NK-92 (cell line): ENCODE results near the gene KANSL1.

Experiments
- DNase-seq: peaks from one replicate; lab custom pipeline; 2025; ENCODE audit not compliant: unreplicated experiment; lab: John Stamatoyannopoulos, UW

The KANSL1 gene

GRCh38 chr17:46044286-46044928 lies 148.8 kb downstream of the KANSL1 start:
- no peak for DNase-seq

DNA sequence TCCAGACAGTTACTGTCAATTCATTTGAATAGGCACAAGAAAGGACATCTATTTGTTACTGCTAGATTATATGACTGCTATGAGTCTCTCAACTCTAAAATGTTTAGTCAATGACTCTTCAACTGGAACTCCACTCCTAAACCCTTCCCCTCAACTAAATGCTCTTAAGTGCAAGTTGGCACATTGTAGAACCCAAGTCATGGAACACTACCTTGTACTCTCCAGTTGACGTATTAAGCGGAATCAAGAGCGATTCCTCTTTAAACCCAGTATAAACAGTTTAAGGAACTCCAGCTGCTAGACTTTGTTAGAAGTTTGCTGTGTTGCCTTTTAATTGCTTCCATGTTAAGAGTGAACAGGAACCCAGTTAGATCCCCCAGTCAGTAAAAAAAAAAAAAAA lies 149.6 kb downstream of the KANSL1 start:
- DNase-seq = no peak

DNA sequence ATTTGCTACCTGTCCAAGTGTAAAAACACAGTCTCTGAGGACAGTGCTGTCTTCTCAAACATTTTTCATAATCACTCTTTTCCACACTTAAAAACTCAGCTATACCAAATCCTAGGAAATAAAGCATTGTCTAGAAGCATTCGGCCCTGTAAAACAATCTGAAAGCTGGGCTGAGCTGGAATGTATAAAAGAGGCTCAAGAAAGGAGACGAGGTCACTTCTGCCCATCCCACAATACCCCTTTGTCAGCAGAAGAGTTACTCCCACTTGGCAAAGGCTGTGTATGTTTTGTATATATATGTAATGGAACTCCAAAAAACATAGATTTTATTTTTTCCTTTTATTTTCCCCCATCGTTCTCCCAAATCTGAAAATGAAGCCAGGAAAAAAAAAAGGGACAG lies 150.3 kb downstream of the KANSL1 start:
- DNase-seq = no peak

GRCh38 chr17:46042246-46042645 lies 151.0 kb downstream of the KANSL1 start:
- no peak for DNase-seq

DNA sequence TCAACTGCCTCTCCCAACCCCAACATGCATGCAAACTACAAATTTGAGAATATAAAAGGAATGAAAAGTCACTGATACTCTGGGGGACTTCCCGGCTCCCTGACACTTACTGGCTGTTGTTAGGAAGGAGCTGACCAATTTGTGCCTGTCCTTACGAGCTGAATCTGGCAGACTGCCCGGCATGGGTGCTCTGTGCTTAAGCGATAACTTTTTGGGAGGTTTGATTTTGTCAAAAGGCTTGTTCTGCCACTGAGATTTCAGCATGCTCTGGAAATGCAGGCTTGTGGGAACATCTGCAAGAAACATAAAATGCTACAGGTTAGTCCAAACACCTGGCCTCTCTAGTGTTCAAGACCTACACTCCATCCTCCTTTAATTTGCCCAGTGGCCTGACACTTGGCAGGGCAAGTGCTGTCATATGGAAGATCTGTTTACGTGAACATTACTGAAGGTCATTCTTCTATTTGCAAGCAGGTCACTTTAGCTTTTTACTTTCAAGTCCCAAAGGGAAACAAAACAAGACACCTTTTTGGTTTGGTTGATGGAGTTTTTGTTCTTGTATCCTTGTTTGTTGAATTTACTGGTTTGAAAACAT lies 153.5 kb downstream of the KANSL1 start:
- no peak for DNase-seq

DNA sequence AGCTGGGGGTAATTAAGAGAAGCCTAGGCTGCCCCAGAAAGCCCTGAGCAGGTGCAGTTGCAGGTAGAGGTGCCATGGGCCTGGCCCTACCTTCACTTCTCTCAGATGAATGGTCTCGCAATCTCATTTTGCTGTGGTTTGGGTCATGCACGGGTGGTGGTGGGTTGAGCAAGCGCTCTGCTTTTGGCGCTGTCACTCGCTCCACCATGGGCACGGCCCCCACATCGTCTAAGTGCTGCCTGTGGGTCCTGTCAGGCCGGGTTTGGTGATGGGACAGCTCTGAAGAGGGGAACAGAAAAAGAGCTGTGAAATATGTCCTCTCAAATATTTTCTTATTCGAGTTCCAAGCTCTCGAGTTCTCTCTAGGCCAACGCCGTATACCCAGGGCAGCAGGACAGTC lies 154.3 kb downstream of the KANSL1 start:
- DNase-seq = no peak

GRCh38 chr17:46038414-46038813 lies 154.8 kb downstream of the KANSL1 start:
- no peak for DNase-seq

- DNase-seq = no peak
Measured at GRCh38 chr17:46037722-46038255, 155.4 kb downstream of the KANSL1 start.

- no peak for DNase-seq
Measured at GRCh38 chr17:46036491-46036890, 156.7 kb downstream of the KANSL1 start.

DNA sequence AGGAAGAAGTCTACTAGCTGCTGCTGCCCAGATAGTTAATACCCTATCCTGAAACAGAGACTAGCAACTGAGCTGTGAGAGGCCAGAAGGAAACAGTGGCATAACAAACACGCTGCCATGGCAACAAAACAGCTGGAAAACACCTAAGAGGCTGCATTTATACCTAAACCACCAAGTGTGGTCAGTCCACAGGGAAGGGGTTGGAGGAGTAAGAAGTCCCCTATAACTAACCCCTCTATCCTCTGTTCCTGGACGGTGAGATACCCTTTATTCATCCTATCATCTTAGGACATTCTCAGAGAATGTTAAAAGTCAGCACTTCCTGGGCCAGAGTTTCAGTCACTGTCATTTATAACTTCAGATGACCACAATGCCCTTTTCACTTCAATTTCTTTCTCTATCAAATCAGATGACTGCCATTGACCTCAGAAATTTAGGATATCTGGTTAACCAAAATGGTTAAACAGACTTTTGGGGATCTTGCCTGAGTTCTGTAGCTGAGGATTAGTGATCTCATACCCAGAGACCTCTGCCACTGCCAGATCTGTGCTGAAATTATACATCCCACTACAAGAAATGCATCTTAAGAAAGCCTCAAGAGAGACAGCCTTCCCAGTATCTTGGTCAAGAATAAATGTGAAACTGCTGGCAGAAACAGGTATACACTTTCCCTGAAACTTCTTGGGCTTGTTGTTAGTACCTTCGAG lies 158.0 kb downstream of the KANSL1 start:
- DNase-seq = no peak

- DNase-seq = no peak
Measured at GRCh38 chr17:46033392-46033791, 159.8 kb downstream of the KANSL1 start.

DNA sequence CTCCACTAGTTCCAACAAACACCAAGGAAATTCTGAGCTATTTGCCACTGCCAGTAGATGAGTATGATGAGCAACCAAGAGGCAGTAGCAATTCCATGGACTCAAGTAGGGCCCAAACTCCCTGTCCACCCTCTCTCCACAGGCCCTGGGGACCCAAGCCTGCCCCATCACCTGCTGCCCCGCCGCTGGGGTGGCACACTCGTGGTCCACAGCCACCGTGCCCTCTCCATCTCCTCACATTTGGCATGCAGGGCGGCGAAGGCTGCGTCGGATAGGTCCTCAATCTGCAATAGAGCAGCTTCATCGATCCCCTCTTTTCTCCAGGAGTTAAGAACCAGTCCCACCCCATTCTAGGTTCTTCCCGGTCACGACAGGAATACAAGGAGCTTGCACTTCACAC lies 160.3 kb downstream of the KANSL1 start:
- DNase-seq = no peak

- DNase-seq = no peak
Measured at GRCh38 chr17:46031920-46032319, 161.3 kb downstream of the KANSL1 start.

- no peak for DNase-seq
Measured at GRCh38 chr17:46031440-46031839, 161.8 kb downstream of the KANSL1 start.

DNA sequence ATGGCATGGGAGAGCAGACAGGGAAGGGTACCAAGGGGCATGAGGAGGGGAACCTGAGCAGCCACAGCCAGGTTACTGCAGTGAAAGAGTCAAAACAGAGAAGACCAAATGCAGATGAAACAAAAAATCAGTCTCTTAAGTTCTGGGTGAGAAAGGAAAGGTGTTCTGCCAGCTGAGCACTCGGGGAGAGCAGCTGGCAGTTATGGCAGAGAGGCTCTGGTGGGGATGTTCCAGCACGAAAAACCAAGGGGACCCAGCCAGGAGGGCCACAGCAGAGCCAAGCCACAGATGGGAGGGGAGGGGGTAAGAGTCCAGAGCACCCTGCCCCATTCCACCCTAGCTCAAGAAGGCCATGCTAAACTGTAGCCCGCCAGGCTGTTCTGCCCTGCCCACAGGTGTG lies 162.5 kb downstream of the KANSL1 start:
- no peak for DNase-seq

DNA sequence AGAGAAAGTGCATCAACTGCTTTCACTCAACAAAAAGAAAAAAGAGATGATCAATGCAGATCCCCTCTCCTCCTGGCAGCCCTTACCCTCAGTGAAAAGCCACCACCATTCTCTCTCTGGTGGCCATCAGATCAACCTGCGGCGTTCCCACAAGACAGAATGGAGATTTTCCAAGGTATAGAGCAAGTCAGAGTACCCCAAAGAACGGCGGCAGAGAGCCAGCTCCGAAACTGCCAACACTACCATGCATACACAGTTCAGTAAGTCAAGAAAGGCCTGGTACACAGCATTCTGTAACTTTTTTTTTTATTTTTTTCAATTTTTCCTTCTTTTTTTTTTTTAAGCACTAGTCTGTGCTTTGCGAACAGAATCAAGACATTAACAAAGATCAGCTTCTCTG lies 163.6 kb downstream of the KANSL1 start:
- DNase-seq = no peak

DNA sequence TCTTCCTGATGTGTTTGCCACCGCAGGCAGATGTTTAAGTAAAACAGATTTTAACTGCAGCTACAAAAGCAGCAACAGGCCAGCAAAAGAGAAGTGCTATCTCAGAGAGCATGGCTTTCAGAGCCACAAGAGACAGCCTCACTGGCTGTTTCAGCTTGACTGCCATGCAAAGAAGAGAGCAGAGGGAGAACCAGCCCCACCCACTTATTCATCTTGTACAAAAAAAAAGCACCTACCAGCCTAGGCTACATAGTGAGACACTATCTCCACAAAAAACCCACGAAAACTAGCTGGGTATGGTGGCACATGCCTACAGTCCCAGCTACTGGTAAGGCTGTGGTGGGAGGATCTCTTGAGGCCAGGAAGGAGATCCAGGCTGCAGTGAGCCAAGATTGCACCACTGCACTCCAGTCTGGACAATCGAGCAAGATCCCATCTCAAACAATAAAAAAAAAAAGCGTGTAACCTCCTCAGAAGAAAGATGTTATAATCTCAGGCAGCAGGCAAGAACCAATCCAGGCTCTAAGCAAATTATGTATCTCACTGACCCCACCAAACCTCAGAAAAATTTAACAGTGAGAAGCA lies 164.2 kb downstream of the KANSL1 start:
- DNase-seq = no peak

- no peak for DNase-seq
Measured at GRCh38 chr17:46028374-46028773, 164.9 kb downstream of the KANSL1 start.

- no peak for DNase-seq
Measured at GRCh38 chr17:46027976-46028325, 165.3 kb downstream of the KANSL1 start.

DNA sequence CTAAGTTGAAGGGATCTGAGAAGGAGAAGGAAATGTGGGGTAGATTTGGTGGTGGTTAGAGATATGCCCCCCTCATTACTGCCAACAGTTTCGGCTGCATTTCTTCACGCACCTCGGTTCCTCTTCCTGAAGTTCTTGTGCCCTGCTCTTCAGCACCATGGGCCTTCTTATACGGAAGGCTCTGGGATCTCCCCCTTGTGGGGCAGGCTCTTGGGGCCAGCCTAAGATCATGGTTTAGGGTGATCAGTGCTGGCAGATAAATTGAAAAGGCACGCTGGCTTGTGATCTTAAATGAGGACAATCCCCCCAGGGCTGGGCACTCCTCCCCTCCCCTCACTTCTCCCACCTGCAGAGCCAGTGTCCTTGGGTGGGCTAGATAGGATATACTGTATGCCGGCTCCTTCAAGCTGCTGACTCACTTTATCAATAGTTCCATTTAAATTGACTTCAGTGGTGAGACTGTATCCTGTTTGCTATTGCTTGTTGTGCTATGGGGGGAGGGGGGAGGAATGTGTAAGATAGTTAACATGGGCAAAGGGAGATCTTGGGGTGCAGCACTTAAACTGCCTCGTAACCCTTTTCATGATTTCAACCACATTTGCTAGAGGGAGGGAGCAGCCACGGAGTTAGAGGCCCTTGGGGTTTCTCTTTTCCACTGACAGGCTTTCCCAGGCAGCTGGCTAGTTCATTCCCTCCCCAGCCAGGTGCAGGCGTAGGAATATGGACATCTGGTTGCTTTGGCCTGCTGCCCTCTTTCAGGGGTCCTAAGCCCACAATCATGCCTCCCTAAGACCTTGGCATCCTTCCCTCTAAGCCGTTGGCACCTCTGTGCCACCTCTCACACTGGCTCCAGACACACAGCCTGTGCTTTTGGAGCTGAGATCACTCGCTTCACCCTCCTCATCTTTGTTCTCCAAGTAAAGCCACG lies 165.9 kb downstream of the KANSL1 start:
- no peak for DNase-seq
